ENCODE data around the gene HES1. TPM values are rescaled to one million over a fixed set of nuclear protein-coding genes. Genes with fewer than 3 reads are reported as not detected.
A peak's percentile ranks its signal among the peaks of the same experiment; 100 is the strongest.

Gene HES1
- polyA plus RNA-seq, 4 donors, result 78.8 to 103 (median 94.1) TPM

DNA sequence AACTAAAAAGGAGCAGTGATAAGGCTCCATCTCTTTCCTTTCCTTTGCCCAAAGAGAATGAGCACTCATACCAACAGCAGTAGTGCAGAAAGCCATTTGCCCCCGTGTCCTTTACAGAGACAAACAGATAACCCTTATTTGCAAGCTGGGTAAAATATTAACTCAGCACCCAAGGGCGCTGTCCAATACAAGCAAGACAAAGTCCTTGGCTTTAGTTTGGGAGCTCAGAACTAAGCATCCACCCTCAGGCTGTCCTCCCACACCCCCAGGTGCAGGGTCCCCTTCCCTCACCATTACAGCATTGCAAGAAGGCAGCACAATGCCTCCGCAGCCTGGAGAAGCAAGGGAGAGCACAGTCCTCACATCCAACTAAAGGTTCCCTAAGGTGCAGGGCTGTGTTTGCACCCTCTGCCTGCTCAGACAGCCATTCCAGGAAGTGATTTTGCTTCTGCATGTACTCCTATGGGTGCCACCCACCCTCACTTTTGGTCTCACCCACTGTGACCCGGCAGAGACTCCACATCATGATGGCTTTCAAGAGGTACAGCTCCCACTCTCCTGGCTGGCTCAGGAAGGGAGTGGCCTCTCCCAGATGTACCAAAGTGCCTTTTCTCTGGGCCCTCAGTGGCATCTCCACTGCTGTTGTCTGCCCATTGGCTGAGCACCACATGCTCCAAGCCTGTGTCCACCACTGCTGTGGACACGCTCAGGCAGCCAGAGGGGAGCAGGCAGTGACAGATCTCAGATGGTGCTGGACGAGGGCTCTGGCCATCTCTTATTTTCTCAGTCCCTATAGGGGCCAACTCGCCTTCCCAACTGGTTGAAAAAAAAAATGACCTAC, 34.1 kb upstream of the HES1 start:
- DNase-seq (ENCODE audit: low read depth in 4 of 4, low spot score in 2 of 4), result no peak

DNA sequence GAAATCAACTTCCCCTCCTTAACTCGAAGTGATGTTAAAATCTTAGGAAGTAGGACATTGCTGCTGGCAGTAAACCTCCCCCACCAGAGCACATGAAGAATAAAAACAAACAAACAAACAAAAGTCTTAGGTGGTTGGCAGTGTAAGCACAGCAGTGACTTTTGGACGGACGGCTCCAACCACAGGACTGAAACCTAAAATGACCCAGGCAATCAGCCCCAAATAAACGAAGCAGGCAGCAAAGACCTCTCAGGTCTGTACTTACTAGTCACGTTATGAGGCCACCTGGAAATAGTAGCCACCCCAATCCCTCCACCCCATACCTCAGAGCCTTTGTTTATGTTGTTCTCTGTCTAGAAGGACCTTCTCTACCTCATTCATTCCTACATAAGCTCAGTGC, 33.5 kb upstream of the HES1 start:
- no peak for DNase-seq (ENCODE audit: low read depth in 4 of 4, low spot score in 2 of 4)

DNA sequence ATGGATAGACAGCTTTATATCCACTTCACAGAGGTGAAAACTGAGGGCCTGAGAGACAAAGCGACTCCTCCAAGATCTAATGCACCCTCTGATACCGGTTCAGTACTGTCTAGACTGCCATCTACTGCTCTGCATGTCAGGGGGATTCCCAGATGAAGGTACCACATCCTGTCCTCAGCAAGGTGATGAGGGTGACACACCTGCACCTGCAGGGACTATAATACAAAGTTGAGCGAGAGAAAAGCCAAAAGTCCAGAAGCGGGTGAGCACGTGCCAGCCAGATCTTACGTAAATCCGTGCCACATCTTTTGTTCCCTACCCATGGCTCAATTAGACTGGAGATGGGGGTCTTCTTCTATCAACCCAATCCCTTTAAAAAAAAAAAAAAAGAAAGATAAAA, 32.4 kb upstream of the HES1 start:
- DNase-seq (ENCODE audit: low read depth in 4 of 4, low spot score in 2 of 4), result no peak

DNA sequence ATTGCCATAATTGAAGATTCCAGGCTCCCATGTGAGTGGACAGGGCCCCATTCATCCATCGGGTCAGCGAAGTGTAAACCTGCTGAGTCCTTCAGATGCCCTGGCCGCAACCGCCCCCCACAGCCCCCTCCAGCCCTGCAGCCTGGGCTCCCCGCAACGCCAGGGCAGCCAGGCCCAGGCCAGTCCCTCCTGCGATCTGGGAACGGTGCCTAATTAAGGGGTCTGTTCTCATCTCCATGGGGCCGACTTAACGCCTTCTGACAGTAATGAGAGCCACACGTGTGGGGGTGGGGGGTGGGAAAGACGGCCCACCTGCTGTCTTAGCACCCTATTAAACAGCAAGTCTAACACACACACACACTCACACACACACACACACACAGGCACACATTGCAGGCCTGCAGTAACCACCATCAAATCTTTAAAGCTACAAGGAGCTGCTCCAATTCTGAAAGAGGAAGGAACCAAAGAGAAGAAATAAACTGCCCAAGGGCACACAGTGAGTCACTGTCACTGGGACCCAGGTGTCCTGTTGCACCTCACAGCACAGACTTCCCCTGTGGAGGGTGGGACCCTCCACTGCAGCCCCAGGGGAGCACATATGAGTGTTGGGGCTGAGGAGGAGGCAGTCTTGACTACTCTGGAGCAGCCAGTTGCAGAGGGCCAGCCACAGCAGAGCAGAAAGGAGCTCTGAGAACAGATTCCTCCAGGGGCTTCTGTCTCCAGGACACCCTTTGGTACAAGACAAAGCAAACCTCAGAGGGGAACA, 31.8 kb upstream of the HES1 start:
- DNase-seq (ENCODE audit: low read depth in 4 of 4, low spot score in 2 of 4), result no peak

DNA sequence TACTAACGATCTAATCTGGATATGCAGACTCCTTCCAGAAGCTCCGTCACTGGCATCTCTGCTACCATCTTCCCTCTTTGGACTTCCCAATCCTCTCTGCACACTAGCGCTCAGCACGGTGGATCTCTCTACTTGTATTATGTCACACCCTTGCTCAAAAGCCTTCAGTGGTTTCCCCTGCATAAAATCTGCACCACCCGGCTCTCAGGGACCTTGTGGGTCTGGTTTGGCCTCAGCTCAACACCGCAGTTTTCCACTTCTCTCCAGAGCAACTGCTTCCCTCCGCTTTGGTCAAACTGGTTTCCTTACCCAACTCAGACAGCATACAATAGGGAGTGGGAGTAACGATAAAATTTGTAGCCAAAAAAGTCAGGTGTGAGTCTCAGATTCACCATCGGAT, 30.7 kb upstream of the HES1 start:
- no peak for DNase-seq (ENCODE audit: low read depth in 4 of 4, low spot score in 2 of 4)

DNA sequence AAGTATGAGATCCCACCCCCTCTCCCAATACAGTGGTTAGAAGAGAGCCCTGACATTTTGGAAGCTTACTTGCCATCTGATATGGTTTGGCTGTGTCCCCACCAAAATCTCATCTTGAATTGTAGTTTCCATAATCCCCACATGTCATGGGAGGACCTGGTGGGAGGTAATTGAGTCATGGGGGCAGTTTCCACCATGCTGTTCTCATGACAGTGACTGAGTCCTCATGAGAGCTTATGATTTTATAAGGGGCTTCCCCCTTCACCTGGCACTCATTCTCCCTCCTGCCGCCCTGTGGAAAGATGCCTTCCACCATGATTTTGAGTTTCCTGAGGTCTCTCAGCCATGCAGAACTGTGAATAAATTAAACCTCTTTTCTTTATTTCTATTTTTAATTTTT, 28.8 kb upstream of the HES1 start:
- no peak for DNase-seq (ENCODE audit: low read depth in 4 of 4, low spot score in 2 of 4)

DNA sequence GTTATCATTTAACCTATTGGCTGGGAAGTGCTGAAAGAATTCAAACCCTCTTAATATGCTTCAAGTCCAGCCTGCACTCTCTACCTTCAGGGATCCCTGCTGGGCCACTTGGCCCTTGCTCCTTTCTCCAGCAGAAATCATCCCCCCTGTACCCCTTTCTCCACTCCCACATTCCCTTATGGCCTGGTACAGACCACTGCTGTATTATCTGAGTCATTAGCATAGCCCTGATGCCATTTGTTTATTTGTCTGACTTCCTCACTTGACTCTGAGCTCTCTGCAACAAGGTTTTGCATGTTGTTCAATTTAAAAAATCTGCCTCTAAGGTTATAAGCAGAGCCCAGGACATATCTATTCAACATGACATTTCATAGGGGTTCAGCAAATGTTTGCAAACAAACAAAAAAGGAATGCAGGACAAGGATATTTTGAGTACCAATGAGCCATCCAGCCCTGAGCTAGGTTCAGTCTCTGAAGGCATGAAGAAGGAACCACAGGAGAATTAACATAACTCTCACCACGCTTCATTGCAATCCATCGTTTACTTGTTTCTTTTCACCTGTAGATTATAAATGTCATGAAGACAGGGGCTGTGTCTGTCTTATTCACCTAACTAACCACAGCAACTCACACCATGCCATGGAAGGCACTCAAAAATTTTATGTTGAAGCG, 26.6 kb upstream of the HES1 start:
- no peak for DNase-seq (ENCODE audit: low read depth in 4 of 4, low spot score in 2 of 4)

DNA sequence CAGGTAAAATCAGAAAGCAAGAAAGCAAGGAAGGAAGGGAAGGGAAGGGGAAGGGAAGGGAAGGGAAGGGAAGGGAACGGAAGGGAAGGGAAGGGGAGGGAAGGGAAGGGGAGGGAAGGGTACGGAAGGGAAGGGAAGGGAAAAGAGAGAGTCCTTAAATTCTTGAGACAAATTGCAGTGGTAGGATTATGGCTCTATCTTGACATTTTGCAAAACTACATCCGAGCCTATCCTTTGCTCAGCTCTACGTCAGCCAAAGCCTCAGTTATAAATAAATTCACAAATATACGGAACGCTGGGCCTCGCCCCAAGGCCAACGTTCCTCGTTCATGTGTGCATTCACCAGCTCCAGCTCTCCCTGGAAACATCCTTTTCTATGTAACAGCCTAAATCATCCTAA, 25.5 kb upstream of the HES1 start:
- DNase-seq (ENCODE audit: low read depth in 4 of 4, low spot score in 2 of 4), result no peak

DNA sequence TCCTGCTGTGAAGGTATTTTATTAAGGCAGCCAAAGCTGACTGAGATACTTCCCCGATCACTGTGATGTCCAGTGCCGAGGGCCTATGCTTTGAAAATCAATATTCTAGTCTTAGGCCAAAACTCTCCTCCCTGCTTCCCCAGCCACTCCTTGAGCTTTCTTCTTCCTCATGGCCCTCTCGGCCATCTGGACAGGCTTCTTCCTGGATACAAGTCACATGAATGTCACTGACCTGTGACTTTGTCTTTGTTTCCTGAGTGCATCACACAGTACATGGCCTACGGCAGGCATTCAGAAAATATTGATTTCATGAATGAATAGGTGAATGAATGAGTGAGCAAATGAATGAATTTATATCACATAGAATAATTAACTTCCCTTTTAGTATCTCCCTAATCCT, 24.6 kb upstream of the HES1 start:
- DNase-seq (ENCODE audit: low read depth in 4 of 4, low spot score in 2 of 4), result no peak

DNA sequence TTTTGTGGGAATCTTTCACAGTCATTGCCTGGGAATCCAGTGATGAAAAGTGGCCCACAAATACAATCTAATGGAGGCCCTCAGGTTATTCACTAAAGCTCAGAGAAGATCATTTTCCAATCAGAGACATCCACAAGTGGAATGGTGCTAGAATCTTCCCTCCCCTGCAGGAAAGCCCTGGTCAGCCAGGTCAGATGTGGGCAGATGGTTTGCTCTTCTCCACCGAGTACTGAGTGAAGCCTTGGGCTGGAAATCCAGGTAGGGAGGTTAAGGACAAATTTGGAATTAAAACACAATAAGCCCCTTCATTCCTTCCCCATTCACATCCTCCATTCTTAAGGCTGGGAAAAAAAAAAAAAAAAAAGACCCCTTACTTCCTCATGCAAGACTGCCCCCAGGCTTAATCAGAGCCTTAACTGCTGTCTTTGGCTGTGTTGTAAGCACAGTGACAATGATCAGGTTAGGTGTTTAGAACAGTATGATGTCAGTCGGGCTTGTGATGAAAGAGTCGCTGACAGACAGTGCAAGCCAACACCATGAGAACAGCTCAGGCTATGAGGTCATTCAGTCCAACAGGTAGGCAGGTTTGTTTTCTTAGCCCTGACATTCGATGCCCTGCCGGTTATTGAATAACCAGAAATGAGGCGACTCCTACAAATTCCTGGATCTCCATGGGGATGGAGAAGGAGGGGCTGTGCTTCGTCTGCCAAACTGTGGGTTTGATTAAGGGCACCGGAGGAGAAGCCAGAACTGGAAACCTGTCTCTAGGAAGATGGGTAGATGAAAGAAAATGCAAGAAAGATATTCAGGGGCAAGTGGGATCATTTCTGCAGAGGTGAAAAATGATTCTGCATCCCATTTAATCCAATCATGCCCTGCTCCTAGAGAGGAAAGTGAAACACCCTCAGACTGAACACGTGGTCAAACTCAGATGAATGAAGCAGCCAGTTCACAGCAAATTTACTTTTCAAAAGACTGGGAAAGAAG, 23.5 kb upstream of the HES1 start:
- peak in 2 of 4 donors; percentile 75 to 93 for DNase-seq (ENCODE audit: low read depth in 4 of 4, low spot score in 2 of 4)

DNA sequence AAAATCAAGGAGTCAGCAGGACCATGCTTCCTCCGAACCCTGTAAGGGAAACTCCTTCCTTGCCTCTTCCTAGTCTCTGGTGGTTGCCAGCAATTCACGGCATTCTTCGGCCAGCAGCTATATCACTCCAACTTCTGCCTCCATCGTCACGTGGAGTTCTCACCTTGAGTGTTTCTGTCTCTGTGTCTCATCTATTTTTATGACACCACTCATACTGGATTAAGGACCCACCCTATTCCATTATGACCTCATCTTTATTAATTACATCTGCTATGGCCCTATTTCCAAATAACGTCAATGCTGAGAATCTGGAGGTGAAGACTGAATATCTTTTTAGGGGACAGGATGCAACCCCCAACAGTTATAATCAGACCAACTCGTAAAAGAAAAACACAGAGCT, 21.8 kb upstream of the HES1 start:
- no peak for DNase-seq (ENCODE audit: low read depth in 4 of 4, low spot score in 2 of 4)

DNA sequence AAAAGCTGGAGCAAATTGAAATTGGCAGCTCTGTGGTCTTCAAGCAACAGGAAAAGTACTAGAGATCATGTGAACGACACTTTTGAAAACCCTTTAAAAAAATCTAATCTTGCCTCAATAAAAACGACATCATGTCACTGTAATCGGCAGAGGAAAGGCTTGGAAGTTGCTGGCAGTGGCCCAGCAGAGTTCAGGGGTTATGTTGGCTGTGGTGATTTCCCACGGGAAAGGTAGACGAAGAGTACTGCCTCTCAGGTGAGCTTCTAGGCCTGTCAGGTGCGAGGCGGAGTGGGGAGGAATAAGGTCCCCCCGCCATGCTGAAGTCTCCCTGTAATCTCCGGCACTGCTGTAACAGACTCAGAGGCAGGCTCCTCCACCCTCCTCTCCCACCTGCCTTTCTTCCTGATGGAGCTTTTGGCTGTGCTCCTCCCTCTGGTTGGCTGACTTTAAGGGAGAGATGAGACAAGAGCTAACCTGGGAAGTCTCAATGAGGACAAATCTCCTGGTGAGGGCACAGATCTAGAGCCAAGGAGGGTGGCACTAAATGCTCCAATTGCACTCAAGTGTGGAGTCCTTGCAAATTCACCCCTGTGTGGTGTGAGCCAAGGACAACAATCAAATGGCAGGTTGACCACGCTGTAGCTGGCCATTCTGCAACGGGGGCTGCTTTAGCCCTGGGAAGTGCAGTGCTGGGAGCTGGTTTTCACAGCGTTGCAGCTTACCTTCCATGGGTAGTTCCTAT, 18.7 kb upstream of the HES1 start:
- DNase-seq (ENCODE audit: low read depth in 4 of 4, low spot score in 2 of 4), result no peak

DNA sequence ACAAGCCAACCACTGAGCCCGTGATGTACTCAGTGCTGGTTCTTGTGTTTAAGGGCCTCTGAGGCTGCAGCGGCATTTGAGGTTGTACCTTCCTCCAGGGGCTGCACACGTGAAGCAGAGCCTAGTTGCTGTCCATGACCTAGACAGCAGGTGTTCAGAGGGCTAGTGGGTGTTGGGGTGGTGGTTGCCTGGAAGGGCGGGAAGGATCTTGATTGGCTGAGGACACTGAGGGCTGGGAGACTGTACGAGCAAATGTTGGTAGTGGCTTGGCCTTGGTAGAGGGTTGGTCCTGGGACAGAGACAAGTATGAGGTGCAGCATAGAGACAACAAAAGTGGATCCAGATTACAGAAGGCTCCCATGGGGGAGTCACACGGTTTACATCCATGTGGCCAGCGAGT, 17.0 kb upstream of the HES1 start:
- DNase-seq (ENCODE audit: low read depth in 4 of 4, low spot score in 2 of 4), result no peak

DNA sequence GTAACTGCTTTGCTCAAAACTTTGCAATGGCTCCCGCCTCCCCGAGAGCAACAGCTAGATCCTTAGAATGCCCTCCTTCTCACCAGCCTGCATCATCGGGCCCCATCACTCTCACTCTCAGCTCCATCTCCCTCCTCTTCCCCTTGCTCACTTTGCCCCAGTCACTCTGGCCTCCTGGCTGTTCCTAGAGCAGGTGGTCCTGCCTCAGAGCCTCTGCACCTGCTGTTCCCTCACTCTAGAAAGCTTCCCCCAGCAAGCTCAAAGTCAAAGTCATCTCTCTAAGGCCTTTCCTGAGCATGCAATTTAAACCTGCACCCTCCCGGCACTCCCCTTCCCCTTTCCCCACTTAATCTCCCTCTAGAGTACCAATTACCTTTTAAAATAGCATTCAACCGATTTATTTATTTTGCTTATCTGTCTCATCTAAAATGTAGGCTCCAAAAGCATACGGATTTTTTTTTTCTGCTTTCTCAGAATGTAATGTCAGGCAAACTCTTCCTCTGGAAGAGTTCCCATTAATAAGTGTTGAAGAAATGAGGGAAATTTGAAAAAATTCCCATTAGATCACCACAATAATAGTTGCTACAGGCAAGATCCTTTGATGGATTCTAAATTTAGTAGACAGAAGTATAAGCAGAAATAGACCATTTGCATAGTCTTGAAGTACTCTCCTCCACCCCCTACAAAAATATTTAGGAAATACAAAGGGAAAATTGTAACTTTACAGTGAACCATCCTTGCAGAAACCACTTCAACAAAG, 15.9 kb upstream of the HES1 start:
- DNase-seq (ENCODE audit: low read depth in 4 of 4, low spot score in 2 of 4), result no peak

DNA sequence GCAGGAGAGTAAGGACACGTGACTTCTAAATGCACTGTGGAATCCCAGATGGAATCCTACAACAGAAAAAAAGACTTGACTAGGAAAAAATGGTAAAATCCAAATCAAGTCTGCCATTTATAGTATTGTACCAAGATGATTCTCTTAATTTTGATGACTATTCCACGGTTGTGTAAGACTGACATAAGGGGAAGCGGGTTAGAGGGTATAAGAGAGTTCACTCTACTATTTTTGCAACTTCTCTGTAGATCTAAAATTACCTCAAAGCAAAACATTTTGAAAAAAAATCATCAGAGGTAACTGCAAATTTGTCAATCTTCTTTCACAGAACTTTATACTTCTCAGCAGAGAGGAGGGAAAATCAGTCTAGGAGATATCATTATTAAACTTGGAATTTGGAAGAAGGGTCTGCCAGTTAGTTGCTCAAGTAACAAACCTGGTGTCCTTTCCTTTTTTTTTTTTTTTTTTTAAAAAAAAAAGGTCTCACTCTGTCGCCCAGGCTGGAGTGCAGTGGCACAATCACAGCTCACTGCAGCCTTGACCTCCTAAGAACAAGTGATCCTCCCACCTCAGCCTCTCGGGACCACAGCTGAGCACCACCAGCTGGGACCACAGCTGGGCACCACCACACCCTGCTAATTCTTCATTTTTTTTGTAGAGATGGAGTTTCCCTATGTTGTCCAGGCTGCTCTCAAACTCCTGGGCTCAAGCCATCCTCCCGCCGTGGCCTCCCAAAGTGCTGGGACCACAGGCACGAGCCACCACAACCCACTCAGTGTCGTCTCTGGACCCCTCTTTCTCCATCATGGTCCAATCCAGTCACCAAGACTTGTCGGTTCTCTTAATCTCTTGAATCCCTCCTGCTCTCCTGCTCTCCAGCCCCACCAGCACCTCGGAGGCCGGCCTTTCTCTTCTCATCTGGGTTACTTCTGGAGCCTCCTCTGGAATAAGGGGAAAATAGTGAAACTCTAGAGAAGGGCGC, 14.9 kb upstream of the HES1 start:
- DNase-seq (ENCODE audit: low read depth in 4 of 4, low spot score in 2 of 4), result no peak

DNA sequence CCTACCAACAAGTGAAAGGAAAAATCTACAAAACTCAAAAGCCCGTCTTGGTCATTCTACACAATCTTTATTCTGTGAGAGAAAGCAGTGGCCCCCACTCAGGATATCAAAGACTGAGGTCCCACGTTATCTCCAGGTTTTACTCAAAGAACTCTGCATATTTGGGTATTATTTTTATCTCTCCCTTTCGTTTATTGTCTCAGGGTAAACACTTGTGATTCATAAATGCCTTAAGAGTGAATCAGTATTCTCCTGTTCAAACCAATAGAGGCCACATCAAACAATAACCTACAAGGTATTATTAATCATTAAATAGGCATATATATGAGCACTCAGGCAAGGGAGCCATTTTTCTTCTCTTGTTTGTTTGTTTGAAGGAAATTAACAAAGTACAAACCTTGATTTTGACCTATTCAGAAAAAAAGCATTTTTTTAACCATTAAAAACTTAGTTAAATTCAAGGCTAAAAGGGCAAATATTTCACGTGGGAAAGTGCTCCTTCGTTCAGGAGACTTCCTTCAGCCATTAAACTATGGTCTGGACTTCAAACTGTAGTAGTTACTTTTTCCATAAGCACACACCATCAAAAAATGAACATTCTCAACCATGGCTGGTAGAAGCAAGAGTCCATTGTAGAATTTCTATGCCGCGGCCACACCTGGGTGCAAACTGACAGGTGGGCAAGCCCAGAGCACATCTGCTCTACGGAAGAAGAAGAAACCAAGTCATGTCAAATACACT, 13.9 kb upstream of the HES1 start:
- DNase-seq (ENCODE audit: low read depth in 4 of 4, low spot score in 2 of 4), result no peak

DNA sequence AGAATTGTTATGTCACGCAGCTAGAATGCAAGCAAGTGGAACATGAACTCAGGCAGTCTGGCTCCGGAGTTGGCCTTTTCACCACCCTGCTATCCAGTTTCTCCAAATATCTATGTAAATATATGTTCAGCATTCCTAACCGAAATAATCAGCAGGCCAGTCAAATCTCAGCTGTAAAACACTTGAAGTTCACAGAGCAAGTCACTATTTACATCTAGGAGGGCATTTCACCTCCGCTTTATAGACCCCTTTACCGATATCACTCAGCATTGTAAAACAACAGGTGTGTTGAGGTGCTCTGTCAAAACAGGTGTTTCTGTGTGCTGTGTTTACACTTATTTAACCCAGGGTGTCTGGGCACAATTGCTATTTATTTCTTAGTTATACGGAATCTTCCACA, 12.2 kb upstream of the HES1 start:
- no peak for DNase-seq (ENCODE audit: low read depth in 4 of 4, low spot score in 2 of 4)

Measured in left renal cortex interstitium (tissue), 4 donors.